Neural cell (in vitro differentiated cells): Measurements from ENCODE around the gene SPIB. TPM values are rescaled to one million over a fixed set of nuclear protein-coding genes. Genes with fewer than 3 reads are reported as not detected.

Source experiments
- H2AFZ ChIP-seq: fragments of 200-600, 300-800 bp; sonication (generic), shearing (Covaris generic); 2 replicates; pipeline ENCODE4 v1.6.0; 2014; ENCODE audit warnings: low read depth, mild to moderate bottlenecking, antibody characterized with exemption, low read length, moderate library complexity
- H3F3A ChIP-seq: fragments of 200-600 bp; shearing (Covaris generic); 2 replicates; pipeline ENCODE4 v1.6.1; 2016; ENCODE audit warnings: mild to moderate bottlenecking, moderate library complexity, mixed read lengths, antibody characterized with exemption, low read length; ENCODE audit not compliant: insufficient read depth, poor library complexity, severe bottlenecking
- H3K27ac ChIP-seq: fragments of 200-600, 300-800 bp; sonication (generic), shearing (Covaris generic); 2 replicates; pipeline ENCODE4 v1.5.1; 2014; ENCODE audit warnings: mild to moderate bottlenecking, low read length, moderate library complexity
- H3K27me3 ChIP-seq: fragments of 300-800, 200-600 bp; sonication (generic), shearing (Covaris generic); 2 replicates; pipeline ENCODE4 v1.6.0; 2014; ENCODE audit warnings: mild to moderate bottlenecking, low read depth, low read length, moderate library complexity; ENCODE audit not compliant: insufficient read depth
- H3K36me3 ChIP-seq: fragments of 300-800, 200-600 bp; sonication (generic), shearing (Covaris generic); 2 replicates; pipeline ENCODE4 v1.5.1; 2014; ENCODE audit warnings: mild to moderate bottlenecking, antibody characterized with exemption, low read length, moderate library complexity; ENCODE audit not compliant: insufficient read depth
- H3K4me2 ChIP-seq: fragments of 300-800, 200-600 bp; sonication (generic), shearing (Covaris generic); 2 replicates; pipeline ENCODE4 v1.6.0; 2014; ENCODE audit warnings: mild to moderate bottlenecking, low read length
- H3K4me3 ChIP-seq: fragments of 300-800, 200-600 bp; sonication (generic), shearing (Covaris generic); 2 replicates; pipeline ENCODE4 v1.5.1; 2014; ENCODE audit warnings: mild to moderate bottlenecking, low read length, moderate library complexity
- H3K79me2 ChIP-seq: fragments of 200-600 bp; shearing (Covaris generic); replicated peaks from 2 replicates; pipeline ENCODE4 v1.6.0; 2014; ENCODE audit warnings: mild to moderate bottlenecking, low read length, moderate library complexity; ENCODE audit not compliant: insufficient read depth
- H3K9ac ChIP-seq: fragments of 300-800, 200-600 bp; sonication (generic), shearing (Covaris generic); 2 replicates; pipeline ENCODE4 v1.6.1; 2016; ENCODE audit warnings: mild to moderate bottlenecking, low read length, mixed read lengths
- H3K9me2 ChIP-seq: fragments of 200-600 bp; shearing (Covaris generic); 2 replicates; pipeline ENCODE4 v1.6.1; 2016; ENCODE audit warnings: mild to moderate bottlenecking, low read length, mixed read lengths; ENCODE audit not compliant: insufficient read depth
- H3K9me3 ChIP-seq: fragments of 200-600, 300-800 bp; sonication (generic), shearing (Covaris generic); 2 replicates; pipeline ENCODE4 v1.6.1; 2016; ENCODE audit warnings: mild to moderate bottlenecking, mixed run types, low read length, moderate library complexity, mixed read lengths
- H4K20me1 ChIP-seq: fragments of 200-600 bp; shearing (Covaris generic); 2 replicates; pipeline ENCODE4 v1.6.1; 2016; ENCODE audit warnings: mild to moderate bottlenecking, mixed run types; ENCODE audit not compliant: insufficient read depth
- EP300 ChIP-seq: fragments of 450-650 bp; conservative IDR thresholded peaks from 2 replicates; pipeline ENCODE4 v1.6.1; 2014; ENCODE audit warnings: antibody characterized with exemption, mild to moderate bottlenecking, moderate library complexity; ENCODE audit not compliant: poor library complexity, severe bottlenecking
- EZH2 ChIP-seq: fragments of 200-600, 300-800 bp; shearing (Covaris generic), sonication (generic); IDR thresholded peaks from 2 replicates; pipeline ENCODE4 v1.6.1; 2014; ENCODE audit warnings: antibody characterized with exemption, low read length, borderline replicate concordance, mild to moderate bottlenecking; ENCODE audit not compliant: insufficient read depth, poor library complexity, severe bottlenecking
- MXI1 ChIP-seq: fragments of 450-650 bp; conservative IDR thresholded peaks from 2 replicates; pipeline ENCODE4 v1.6.1; 2014; ENCODE audit warnings: antibody characterized with exemption, mild to moderate bottlenecking; ENCODE audit not compliant: poor library complexity, severe bottlenecking
- POLR2AphosphoS5 ChIP-seq: IDR thresholded peaks from 2 replicates; pipeline ENCODE4 v1.6.1; 2012
- RAD21 ChIP-seq: fragments of 450-650 bp; conservative IDR thresholded peaks from 2 replicates; pipeline ENCODE4 v1.6.1; 2014; ENCODE audit warnings: antibody characterized with exemption, mild to moderate bottlenecking, moderate library complexity
- REST ChIP-seq: IDR thresholded peaks from 2 replicates; pipeline ENCODE4 v1.6.1; 2012; ENCODE audit warnings: borderline replicate concordance
- SMC3 ChIP-seq: fragments of 450-650 bp; conservative IDR thresholded peaks from 2 replicates; pipeline ENCODE4 v1.6.1; 2014; ENCODE audit warnings: antibody characterized with exemption, mild to moderate bottlenecking, moderate library complexity; ENCODE audit not compliant: poor library complexity
- TAF1 ChIP-seq: IDR thresholded peaks from 2 replicates; pipeline ENCODE4 v1.6.1; 2012; ENCODE audit warnings: low read depth
- polyA plus RNA-seq: library from polyadenylated mRNA; depleted of rRNA; stranded (reverse); fragments of >200 nt; gene quantifications from 2 replicates; pipeline ENCODE4 v1.2.3, GENCODE V29; 2014
- TF ChIP-seq, protein P1 (sequence below): fragments of 450-650 bp; IDR thresholded peaks from 2 replicates; pipeline ENCODE4 v1.5.1; 2014; ENCODE audit warnings: antibody characterized with exemption, mild to moderate bottlenecking, moderate library complexity; ENCODE audit not compliant: poor library complexity, severe bottlenecking

SPIB gene
- polyA plus RNA-seq, 1 donor from 2014 or later = not detected

GRCh38 chr19:50476907-50477238 lies 58.1 kb downstream of the SPIB start:
- peaks cover 21% of the 10 kb centered on the region for H3K79me2 ChIP-seq
- peak overlapping the region; percentile 59 for H3K4me2 ChIP-seq
- H3K27ac ChIP-seq = peak overlapping the region; percentile 98
- peak overlapping the region; percentile 91 for H3K4me3 ChIP-seq
- peaks cover 3% of the 10 kb centered on the region for H3F3A ChIP-seq
- no peaks in the 10 kb centered on the region for H4K20me1 ChIP-seq
- no peaks in the 10 kb centered on the region for H3K36me3 ChIP-seq
- H3K9me2 ChIP-seq = no peaks in the 10 kb centered on the region
- H3K9me3 ChIP-seq = no peaks in the 10 kb centered on the region
- H2AFZ ChIP-seq = no peak overlapping the region
- H3K9ac ChIP-seq = peak overlapping the region; percentile 98
- H3K27me3 ChIP-seq = no peaks in the 10 kb centered on the region
- TF ChIP-seq REST = no peak
- TF ChIP-seq POLR2AphosphoS5 = no peak
- TF ChIP-seq MXI1 = no peak
- TF ChIP-seq SMC3 = peak; percentile 33
- TF ChIP-seq RAD21 = no peak
- TF ChIP-seq, protein P1, sequence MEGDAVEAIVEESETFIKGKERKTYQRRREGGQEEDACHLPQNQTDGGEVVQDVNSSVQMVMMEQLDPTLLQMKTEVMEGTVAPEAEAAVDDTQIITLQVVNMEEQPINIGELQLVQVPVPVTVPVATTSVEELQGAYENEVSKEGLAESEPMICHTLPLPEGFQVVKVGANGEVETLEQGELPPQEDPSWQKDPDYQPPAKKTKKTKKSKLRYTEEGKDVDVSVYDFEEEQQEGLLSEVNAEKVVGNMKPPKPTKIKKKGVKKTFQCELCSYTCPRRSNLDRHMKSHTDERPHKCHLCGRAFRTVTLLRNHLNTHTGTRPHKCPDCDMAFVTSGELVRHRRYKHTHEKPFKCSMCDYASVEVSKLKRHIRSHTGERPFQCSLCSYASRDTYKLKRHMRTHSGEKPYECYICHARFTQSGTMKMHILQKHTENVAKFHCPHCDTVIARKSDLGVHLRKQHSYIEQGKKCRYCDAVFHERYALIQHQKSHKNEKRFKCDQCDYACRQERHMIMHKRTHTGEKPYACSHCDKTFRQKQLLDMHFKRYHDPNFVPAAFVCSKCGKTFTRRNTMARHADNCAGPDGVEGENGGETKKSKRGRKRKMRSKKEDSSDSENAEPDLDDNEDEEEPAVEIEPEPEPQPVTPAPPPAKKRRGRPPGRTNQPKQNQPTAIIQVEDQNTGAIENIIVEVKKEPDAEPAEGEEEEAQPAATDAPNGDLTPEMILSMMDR = no peak
- TF ChIP-seq EP300 = no peak

GRCh38 chr19:50477751-50478515 lies 59.2 kb downstream of the SPIB start:
- H3K79me2 ChIP-seq = peaks cover 21% of the 10 kb centered on the region
- H3K9ac ChIP-seq = no peak overlapping the region

More at GRCh38 chr19:50477751-50478515, 59.2 kb downstream of the SPIB start:
- TF ChIP-seq TAF1 (no peak), MXI1 (no peak), EZH2 (no peak), SMC3 (no peak), EP300 (no peak), REST (no peak), POLR2AphosphoS5 (no peak), RAD21 (no peak)
- TF ChIP-seq, protein P1 = no peak
- H3K27ac ChIP-seq = no peak overlapping the region
- H2AFZ ChIP-seq = no peak overlapping the region
- no peaks in the 10 kb centered on the region for H3K9me3 ChIP-seq
- H3K4me2 ChIP-seq = no peak overlapping the region
- no peaks in the 10 kb centered on the region for H3K36me3 ChIP-seq
- H3K27me3 ChIP-seq = no peaks in the 10 kb centered on the region
- H4K20me1 ChIP-seq = no peaks in the 10 kb centered on the region
- peaks cover 3% of the 10 kb centered on the region for H3F3A ChIP-seq
- H3K4me3 ChIP-seq = peak overlapping the region; percentile 91
- no peaks in the 10 kb centered on the region for H3K9me2 ChIP-seq
